ENCODE results near the gene FAM241A. TPM values are rescaled to one million over a fixed set of nuclear protein-coding genes. Genes with fewer than 3 reads are reported as not detected.

FAM241A gene
- total and polyA plus RNA-seq, 2 of the 13 experiments (the other 11 are each of a cell fraction or from before 2014, with no cell fraction given), result 0.61 to 0.69 TPM

DNA sequence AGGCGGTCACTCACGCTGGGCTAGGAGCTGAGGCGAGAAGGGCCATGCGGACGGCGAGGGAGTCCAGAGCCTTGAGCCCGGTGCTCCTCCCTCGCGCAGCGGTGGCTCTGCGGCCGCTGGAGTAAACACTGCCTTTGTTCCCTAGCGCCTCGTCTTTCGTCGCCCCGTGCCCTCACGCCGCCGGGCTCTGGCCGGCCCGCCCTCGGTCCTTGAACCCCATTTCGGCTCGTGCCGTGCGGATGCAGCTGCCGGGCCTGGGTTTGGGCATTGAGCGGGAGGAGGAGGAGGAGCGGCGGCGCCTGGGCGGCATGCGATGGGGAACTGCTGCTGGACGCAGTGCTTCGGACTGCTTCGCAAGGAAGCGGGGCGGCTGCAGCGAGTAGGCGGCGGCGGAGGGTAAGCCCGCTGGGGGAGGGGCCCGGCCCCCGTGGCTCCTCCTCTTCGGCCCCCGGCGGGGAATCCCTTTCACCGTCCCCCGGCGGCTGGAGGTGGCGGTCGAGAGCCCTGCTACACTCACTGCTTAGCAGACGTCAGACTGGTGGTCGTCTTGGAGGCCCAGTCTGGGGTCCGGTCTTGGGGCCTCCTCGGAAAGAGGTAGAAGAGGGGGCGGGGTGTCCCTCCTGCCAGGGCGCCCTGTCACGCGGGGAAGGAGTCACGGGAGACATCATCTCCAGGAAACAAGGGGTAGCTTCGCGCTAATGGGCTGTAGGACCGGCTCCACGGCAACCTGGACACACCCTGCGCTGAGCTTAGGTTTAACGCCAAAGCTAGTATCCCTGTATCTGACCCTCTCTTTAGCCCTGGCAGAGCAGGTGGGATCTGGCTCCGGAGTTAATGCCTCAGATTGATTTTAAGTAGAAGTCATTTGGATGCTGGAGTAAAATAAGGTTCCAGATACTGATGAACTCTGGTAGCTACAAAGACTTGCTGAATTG lies 86.8 kb downstream of the FAM241A start, which contains the start of gene AP1AR (continued):
- TF ChIP-seq, protein P1, sequence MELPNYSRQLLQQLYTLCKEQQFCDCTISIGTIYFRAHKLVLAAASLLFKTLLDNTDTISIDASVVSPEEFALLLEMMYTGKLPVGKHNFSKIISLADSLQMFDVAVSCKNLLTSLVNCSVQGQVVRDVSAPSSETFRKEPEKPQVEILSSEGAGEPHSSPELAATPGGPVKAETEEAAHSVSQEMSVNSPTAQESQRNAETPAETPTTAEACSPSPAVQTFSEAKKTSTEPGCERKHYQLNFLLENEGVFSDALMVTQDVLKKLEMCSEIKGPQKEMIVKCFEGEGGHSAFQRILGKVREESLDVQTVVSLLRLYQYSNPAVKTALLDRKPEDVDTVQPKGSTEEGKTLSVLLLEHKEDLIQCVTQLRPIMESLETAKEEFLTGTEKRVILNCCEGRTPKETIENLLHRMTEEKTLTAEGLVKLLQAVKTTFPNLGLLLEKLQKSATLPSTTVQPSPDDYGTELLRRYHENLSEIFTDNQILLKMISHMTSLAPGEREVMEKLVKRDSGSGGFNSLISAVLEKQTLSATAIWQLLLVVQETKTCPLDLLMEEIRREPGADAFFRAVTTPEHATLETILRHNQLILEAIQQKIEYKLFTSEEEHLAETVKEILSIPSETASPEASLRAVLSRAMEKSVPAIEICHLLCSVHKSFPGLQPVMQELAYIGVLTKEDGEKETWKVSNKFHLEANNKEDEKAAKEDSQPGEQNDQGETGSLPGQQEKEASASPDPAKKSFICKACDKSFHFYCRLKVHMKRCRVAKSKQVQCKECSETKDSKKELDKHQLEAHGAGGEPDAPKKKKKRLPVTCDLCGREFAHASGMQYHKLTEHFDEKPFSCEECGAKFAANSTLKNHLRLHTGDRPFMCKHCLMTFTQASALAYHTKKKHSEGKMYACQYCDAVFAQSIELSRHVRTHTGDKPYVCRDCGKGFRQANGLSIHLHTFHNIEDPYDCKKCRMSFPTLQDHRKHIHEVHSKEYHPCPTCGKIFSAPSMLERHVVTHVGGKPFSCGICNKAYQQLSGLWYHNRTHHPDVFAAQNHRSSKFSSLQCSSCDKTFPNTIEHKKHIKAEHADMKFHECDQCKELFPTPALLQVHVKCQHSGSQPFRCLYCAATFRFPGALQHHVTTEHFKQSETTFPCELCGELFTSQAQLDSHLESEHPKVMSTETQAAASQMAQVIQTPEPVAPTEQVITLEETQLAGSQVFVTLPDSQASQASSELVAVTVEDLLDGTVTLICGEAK (IDR thresholded peaks at IDR 0.05), result no peak
- TF ChIP-seq, protein P1 (CRISPR knock-in tag; IDR thresholded peaks at IDR 0.05), result peak; percentile 90
- TF ChIP-seq, protein P2, sequence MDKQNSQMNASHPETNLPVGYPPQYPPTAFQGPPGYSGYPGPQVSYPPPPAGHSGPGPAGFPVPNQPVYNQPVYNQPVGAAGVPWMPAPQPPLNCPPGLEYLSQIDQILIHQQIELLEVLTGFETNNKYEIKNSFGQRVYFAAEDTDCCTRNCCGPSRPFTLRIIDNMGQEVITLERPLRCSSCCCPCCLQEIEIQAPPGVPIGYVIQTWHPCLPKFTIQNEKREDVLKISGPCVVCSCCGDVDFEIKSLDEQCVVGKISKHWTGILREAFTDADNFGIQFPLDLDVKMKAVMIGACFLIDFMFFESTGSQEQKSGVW (CRISPR knock-in tag; IDR thresholded peaks at IDR 0.05; ENCODE audit: borderline replicate concordance), result peak; percentile 77; the same call in 1 of the 2 replicates
- TF ChIP-seq EZH2 (conservative IDR thresholded peaks at IDR 0.05; ENCODE audit: low read depth, low read length) (no peak), FOXO1 (CRISPR knock-in tag; IDR thresholded peaks at IDR 0.05) (no peak; the same call in 1 of the 2 replicates), KLF6 (CRISPR knock-in tag; IDR thresholded peaks at IDR 0.05) (peak; percentile 75; the same call in 1 of the 2 replicates), XRCC5 (optimal IDR thresholded peaks at IDR 0.05; ENCODE audit: low read length) (peak; percentile 59), FLYWCH1 (CRISPR knock-in tag; IDR thresholded peaks at IDR 0.05) (0 out of 2 replicates have a peak, but pooled peaks have one; percentile 35), ZNF232 (CRISPR knock-in tag; IDR thresholded peaks at IDR 0.05; ENCODE audit: borderline replicate concordance) (peak; percentile 53; the same call in 1 of the 2 replicates), TCF7L2 (IDR thresholded peaks at IDR 0.05; ENCODE audit: low read depth, low read length) (no peak), SP140L (CRISPR knock-in tag; IDR thresholded peaks at IDR 0.05; ENCODE audit: borderline replicate concordance) (no peak), ZSCAN25 (CRISPR knock-in tag; IDR thresholded peaks at IDR 0.05) (no peak; the same call in 1 of the 2 replicates), ZNF790 (CRISPR knock-in tag; IDR thresholded peaks at IDR 0.05; ENCODE audit: borderline replicate concordance) (peak; percentile 75; the same call in 1 of the 2 replicates)
- TF ChIP-seq, protein P3, sequence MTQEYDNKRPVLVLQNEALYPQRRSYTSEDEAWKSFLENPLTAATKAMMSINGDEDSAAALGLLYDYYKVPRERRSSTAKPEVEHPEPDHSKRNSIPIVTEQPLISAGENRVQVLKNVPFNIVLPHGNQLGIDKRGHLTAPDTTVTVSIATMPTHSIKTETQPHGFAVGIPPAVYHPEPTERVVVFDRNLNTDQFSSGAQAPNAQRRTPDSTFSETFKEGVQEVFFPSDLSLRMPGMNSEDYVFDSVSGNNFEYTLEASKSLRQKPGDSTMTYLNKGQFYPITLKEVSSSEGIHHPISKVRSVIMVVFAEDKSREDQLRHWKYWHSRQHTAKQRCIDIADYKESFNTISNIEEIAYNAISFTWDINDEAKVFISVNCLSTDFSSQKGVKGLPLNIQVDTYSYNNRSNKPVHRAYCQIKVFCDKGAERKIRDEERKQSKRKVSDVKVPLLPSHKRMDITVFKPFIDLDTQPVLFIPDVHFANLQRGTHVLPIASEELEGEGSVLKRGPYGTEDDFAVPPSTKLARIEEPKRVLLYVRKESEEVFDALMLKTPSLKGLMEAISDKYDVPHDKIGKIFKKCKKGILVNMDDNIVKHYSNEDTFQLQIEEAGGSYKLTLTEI (CRISPR knock-in tag; conservative IDR thresholded peaks at IDR 0.05), result no peak
- TF ChIP-seq, protein P4, sequence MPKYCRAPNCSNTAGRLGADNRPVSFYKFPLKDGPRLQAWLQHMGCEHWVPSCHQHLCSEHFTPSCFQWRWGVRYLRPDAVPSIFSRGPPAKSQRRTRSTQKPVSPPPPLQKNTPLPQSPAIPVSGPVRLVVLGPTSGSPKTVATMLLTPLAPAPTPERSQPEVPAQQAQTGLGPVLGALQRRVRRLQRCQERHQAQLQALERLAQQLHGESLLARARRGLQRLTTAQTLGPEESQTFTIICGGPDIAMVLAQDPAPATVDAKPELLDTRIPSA (CRISPR knock-in tag; IDR thresholded peaks at IDR 0.05; ENCODE audit: borderline replicate concordance), result no peak

Measured in HepG2 (cell line).